GM19239 (cell line): ENCODE results near the gene HDLBP.

ENCODE experiments used
- DNase-seq: peaks from one replicate; pipeline ENCODE4 v3.0.0; 2011; ENCODE audit warnings: low spot score; ENCODE audit not compliant: insufficient read length
- FAIRE-seq: peaks from 2 replicates; lab custom pipeline; 2011; peaks lifted over from hg19 to GRCh38; lab: Jason Lieb, UNC

HDLBP gene

GRCh38 chr2:241218131-241219029 is 97.1 kb downstream of the HDLBP start:
- FAIRE-seq (no peak), DNase-seq (peak; percentile 69)

GRCh38 chr2:241217320-241218031 is 98.0 kb downstream of the HDLBP start:
- FAIRE-seq = no peak
- DNase-seq = peak; percentile 95

- DNase-seq = no peak
- no peak for FAIRE-seq
Measured at GRCh38 chr2:241216211-241216761, 99.2 kb downstream of the HDLBP start.

GRCh38 chr2:241215421-241215820 is 100.1 kb downstream of the HDLBP start:
- no peak for FAIRE-seq
- no peak for DNase-seq

- FAIRE-seq = no peak
- DNase-seq = no peak
Measured at GRCh38 chr2:241214766-241215165, 100.7 kb downstream of the HDLBP start.

GRCh38 chr2:241214209-241214608 is 101.3 kb downstream of the HDLBP start:
- DNase-seq (no peak), FAIRE-seq (no peak)

GRCh38 chr2:241213567-241213966 is 101.9 kb downstream of the HDLBP start:
- FAIRE-seq = no peak
- DNase-seq = no peak

GRCh38 chr2:241213041-241213440 is 102.4 kb downstream of the HDLBP start:
- no peak for DNase-seq
- FAIRE-seq = no peak

- no peak for DNase-seq
- FAIRE-seq = no peak
Measured at GRCh38 chr2:241211276-241211675, 104.2 kb downstream of the HDLBP start.

- FAIRE-seq = no peak
- DNase-seq = no peak
Measured at GRCh38 chr2:241209271-241209670, 106.2 kb downstream of the HDLBP start.

- no peak for DNase-seq
Measured at GRCh38 chr2:241208058-241208457, 107.4 kb downstream of the HDLBP start.

GRCh38 chr2:241207641-241208040 is 107.8 kb downstream of the HDLBP start:
- FAIRE-seq = no peak
- DNase-seq = no peak

More at GRCh38 chr2:241208058-241208457, 107.4 kb downstream of the HDLBP start:
- FAIRE-seq = no peak

GRCh38 chr2:241207151-241207550 is 108.3 kb downstream of the HDLBP start:
- FAIRE-seq (no peak), DNase-seq (no peak)

- FAIRE-seq (no peak), DNase-seq (no peak)
Measured at GRCh38 chr2:241205086-241205485, 110.4 kb downstream of the HDLBP start.

GRCh38 chr2:241204490-241204889 is 111.0 kb downstream of the HDLBP start:
- FAIRE-seq = no peak
- DNase-seq = no peak

- DNase-seq (no peak), FAIRE-seq (no peak)
Measured at GRCh38 chr2:241204010-241204384, 111.5 kb downstream of the HDLBP start.

- no peak for FAIRE-seq
Measured at GRCh38 chr2:241203218-241204009, 112.1 kb downstream of the HDLBP start.

GRCh38 chr2:241202681-241203080 is 112.8 kb downstream of the HDLBP start:
- FAIRE-seq (no peak), DNase-seq (no peak)

More at GRCh38 chr2:241203218-241204009, 112.1 kb downstream of the HDLBP start:
- no peak for DNase-seq

- no peak for DNase-seq
- no peak for FAIRE-seq
Measured at GRCh38 chr2:241202268-241202585, 113.2 kb downstream of the HDLBP start.
